Activated B cell treated with CpG ODN at 0.5 μM for 24 hours (primary cell): ENCODE data around the gene ZCWPW1. TPM values are rescaled to one million over a fixed set of nuclear protein-coding genes. Genes with fewer than 3 reads are reported as not detected.

ENCODE experiments used
- ATAC-seq: fragments of 200-7000 bp; cut with Tn5 transposase; one replicate; pipeline ENCODE4 v1.10.0; 2021; ENCODE audit warnings: low read depth, mild to moderate bottlenecking, moderate library complexity
- CTCF ChIA-PET: fragments of 350-600 bp; sonication (Branson Sonifier 250); formaldehyde crosslinking; loops from one replicate; lab custom pipeline; 2021; ENCODE audit warnings: antibody characterized with exemption; lab: Charles Lee
- POLR2A ChIA-PET: fragments of 350-600 bp; sonication (Branson Sonifier 250); formaldehyde crosslinking; loops from one replicate; lab custom pipeline; 2021; ENCODE audit warnings: antibody characterized with exemption; lab: Charles Lee
- DNase-seq: peaks from one replicate; pipeline ENCODE4 v3.0.0; 2022
- H3K27ac Mint-ChIP-seq: one replicate; pipeline ENCODE4 v1.8.0; 2020; ENCODE audit warnings: mixed read lengths
- H3K27me3 Mint-ChIP-seq: one replicate; pipeline ENCODE4 v1.8.0; 2021; ENCODE audit warnings: mixed read lengths
- H3K36me3 Mint-ChIP-seq: one replicate; pipeline ENCODE4 v1.8.0; 2021; ENCODE audit warnings: low read depth, mixed read lengths
- H3K4me1 Mint-ChIP-seq: one replicate; pipeline ENCODE4 v1.8.0; 2021; ENCODE audit warnings: mixed read lengths
- H3K4me3 Mint-ChIP-seq: one replicate; pipeline ENCODE4 v1.8.0; 2020; ENCODE audit warnings: mild to moderate bottlenecking, mixed read lengths
- H3K9me3 Mint-ChIP-seq: one replicate; pipeline ENCODE4 v1.8.0; 2020; ENCODE audit warnings: mixed read lengths
- CTCF ChIP-seq: fragments of 200-600 bp; IDR thresholded peaks from one replicate; pipeline ENCODE4 v1.8.0; 2022; ENCODE audit warnings: antibody characterized with exemption, mild to moderate bottlenecking
- intact Hi-C: fragments of 100-400 bp; cut with micrococcal nuclease; formaldehyde crosslinking; loops from one replicate; pipeline ENCODE4 v1.15.1; 2024
- total RNA-seq: library from RNA; stranded (reverse); gene quantifications from 2 replicates; pipeline ENCODE4 v1.2.3, GENCODE V29; 2022

Gene ZCWPW1
- total RNA-seq, 1 donor from 2014 or later, result 10.8 TPM

GRCh38 chr7:100415448-100415847 lies 13.1 kb downstream of the ZCWPW1 start:
- DNase-seq (no peak), ATAC-seq (no peak)
- CTCF ChIA-PET, result interaction anchor here (1.9 kb wide), 1 partner anchor 8 kb away, joined by 14 read pairs; no protein-coding TSS in a partner anchor
- TF ChIP-seq CTCF, result no peak
- no peaks in the 10 kb centered on the region for H3K9me3 Mint-ChIP-seq
- POLR2A ChIA-PET, result interaction anchor here (1.9 to 2.7 kb wide), 2 partner anchors 13 to 19 kb away, joined by 5 to 12 read pairs; partner anchors contain the start of gene ZCWPW1
- intact Hi-C loops, result no loop called here
- no peaks in the 10 kb centered on the region for H3K27me3 Mint-ChIP-seq
- peaks cover 17% of the 10 kb centered on the region for H3K4me1 Mint-ChIP-seq
- H3K36me3 Mint-ChIP-seq, result peaks cover 7% of the 10 kb centered on the region
- H3K27ac Mint-ChIP-seq, result no peak overlapping the region
- no peak overlapping the region for H3K4me3 Mint-ChIP-seq

GRCh38 chr7:100413889-100414288 lies 14.6 kb downstream of the ZCWPW1 start:
- no peak for ATAC-seq
- intact Hi-C loops, result no loop called here
- Mint-ChIP-seq H3K9me3 (no peaks in the 10 kb centered on the region), H3K27ac (no peak overlapping the region), H3K4me3 (no peak overlapping the region), H3K27me3 (no peaks in the 10 kb centered on the region), H3K36me3 (peaks cover 7% of the 10 kb centered on the region), H3K4me1 (peaks cover 10% of the 10 kb centered on the region)
- DNase-seq, result no peak
- no peak for TF ChIP-seq CTCF
- POLR2A ChIA-PET, result interaction anchor here (0.6 to 1.9 kb wide), 3 partner anchors 15 to 49 kb away, joined by 3 to 13 read pairs (median 3); partner anchors contain the start of gene ZCWPW1
- CTCF ChIA-PET, result interaction anchor here (1.6 kb wide), 1 partner anchor 281 kb away, joined by 4 read pairs; no protein-coding TSS in a partner anchor

GRCh38 chr7:100413346-100413745 lies 15.2 kb downstream of the ZCWPW1 start:
- no peak for TF ChIP-seq CTCF
- ATAC-seq (peak; percentile 34), DNase-seq (no peak)
- H3K27ac Mint-ChIP-seq, result peak overlapping the region; percentile 3
- no peak overlapping the region for H3K4me3 Mint-ChIP-seq
- no peaks in the 10 kb centered on the region for H3K27me3 Mint-ChIP-seq
- H3K9me3 Mint-ChIP-seq, result no peaks in the 10 kb centered on the region
- POLR2A ChIA-PET, result interaction anchor here (1.0 to 1.9 kb wide), 2 partner anchors 15 to 48 kb away, joined by 3 to 13 read pairs; partner anchors contain the start of gene ZCWPW1
- peaks cover 7% of the 10 kb centered on the region for H3K36me3 Mint-ChIP-seq
- intact Hi-C loops, result no loop called here
- peaks cover 10% of the 10 kb centered on the region for H3K4me1 Mint-ChIP-seq
- CTCF ChIA-PET, result interaction anchor here (1.6 kb wide), 1 partner anchor 281 kb away, joined by 4 read pairs; no protein-coding TSS in a partner anchor

GRCh38 chr7:100411101-100411500 lies 17.4 kb downstream of the ZCWPW1 start:
- CTCF ChIA-PET, result interaction anchor here (1.0 kb wide), 2 partner anchors 151 to 278 kb away, joined by 3 read pairs; no protein-coding TSS in a partner anchor

More at GRCh38 chr7:100411101-100411500, 17.4 kb downstream of the ZCWPW1 start:
- no peak for TF ChIP-seq CTCF
- H3K27me3 Mint-ChIP-seq, result no peaks in the 10 kb centered on the region
- no peak for DNase-seq
- no peak overlapping the region for H3K4me3 Mint-ChIP-seq
- H3K9me3 Mint-ChIP-seq, result no peaks in the 10 kb centered on the region
- H3K36me3 Mint-ChIP-seq, result peaks cover 5% of the 10 kb centered on the region
- POLR2A ChIA-PET, result interaction anchor here (0.7 kb wide), 1 partner anchor 261 kb away, joined by 5 read pairs; no protein-coding TSS in a partner anchor
- ATAC-seq, result no peak
- peaks cover 17% of the 10 kb centered on the region for H3K4me1 Mint-ChIP-seq
- intact Hi-C loops, result no loop called here
- H3K27ac Mint-ChIP-seq, result no peak overlapping the region
